ENCODE results near the gene PHLDB2. TPM values are rescaled to one million over a fixed set of nuclear protein-coding genes. Genes with fewer than 3 reads are reported as not detected.

PHLDB2 gene
- total RNA-seq, 6 donors from 2014 or later = 22.4 to 67.1 (median 42.7) TPM

- Histone ChIP-seq H3K27ac (no peak overlapping the region), H3K27me3 (no peaks in the 10 kb centered on the region), H3K9me3 (no peaks in the 10 kb centered on the region), H3K4me1 (no peaks in the 10 kb centered on the region), H3K36me3 (peaks cover 0 to 48% (median 0%) of the 10 kb centered on the region in 4 donors), H3K4me3 (no peak overlapping the region)
- ATAC-seq (ENCODE audit: low FRiP score in 2 of 2) (no peak), DNase-seq (no peak)
- TF ChIP-seq POLR2AphosphoS5 (IDR thresholded peaks at IDR 0.05) (no peak), CTCF (IDR thresholded peaks at IDR 0.05) (no peak), POLR2A (IDR thresholded peaks at IDR 0.05) (no peak), EP300 (IDR thresholded peaks at IDR 0.05) (no peak)
- 97 to 100% methylated on average over 4 of the region's 4 CpGs for WGBS, 2 donors
Observed at GRCh38 chr3:111944372-111944771, 85.3 kb downstream of the PHLDB2 start.

GRCh38 chr3:111947231-111947630 lies 88.2 kb downstream of the PHLDB2 start:
- Histone ChIP-seq H3K27me3 (no peaks in the 10 kb centered on the region), H3K9me3 (no peaks in the 10 kb centered on the region), H3K4me3 (no peak overlapping the region), H3K4me1 (no peaks in the 10 kb centered on the region), H3K27ac (no peak overlapping the region), H3K36me3 (peaks cover 0 to 25% (median 0%) of the 10 kb centered on the region in 4 donors)
- DNase-seq = no peak
- no peak for ATAC-seq (ENCODE audit: low FRiP score in 2 of 2)
- TF ChIP-seq CTCF (IDR thresholded peaks at IDR 0.05) (no peak), POLR2A (IDR thresholded peaks at IDR 0.05) (no peak), POLR2AphosphoS5 (IDR thresholded peaks at IDR 0.05) (no peak), EP300 (IDR thresholded peaks at IDR 0.05) (no peak)
- WGBS, 2 donors = 52 to 70% methylated on average over 1 of the region's 1 CpG

GRCh38 chr3:111948786-111949185 lies 89.7 kb downstream of the PHLDB2 start:
- H3K27ac ChIP-seq = no peak overlapping the region
- no peaks in the 10 kb centered on the region for H3K9me3 ChIP-seq
- DNase-seq (no peak), ATAC-seq (ENCODE audit: low FRiP score in 2 of 2) (no peak)
- 89 to 90% methylated on average over 9 of the region's 9 CpGs for WGBS, 2 donors
- TF ChIP-seq POLR2AphosphoS5 (IDR thresholded peaks at IDR 0.05) (no peak), POLR2A (IDR thresholded peaks at IDR 0.05) (no peak), EP300 (IDR thresholded peaks at IDR 0.05) (no peak)
- peaks cover 0 to 21% (median 0%) of the 10 kb centered on the region in 4 donors for H3K36me3 ChIP-seq
- no peaks in the 10 kb centered on the region for H3K27me3 ChIP-seq
- no peak overlapping the region for H3K4me3 ChIP-seq
- no peaks in the 10 kb centered on the region for H3K4me1 ChIP-seq

- WGBS, 2 donors = 79 to 82% methylated on average over 3 of the region's 3 CpGs
- Histone ChIP-seq H3K9me3 (no peaks in the 10 kb centered on the region), H3K27me3 (no peaks in the 10 kb centered on the region), H3K4me1 (no peaks in the 10 kb centered on the region), H3K36me3 (peaks cover 0 to 20% (median 0%) of the 10 kb centered on the region in 4 donors), H3K4me3 (no peak overlapping the region), H3K27ac (no peak overlapping the region)
- TF ChIP-seq POLR2A (IDR thresholded peaks at IDR 0.05) (no peak), CTCF (IDR thresholded peaks at IDR 0.05) (no peak), EP300 (IDR thresholded peaks at IDR 0.05) (no peak), POLR2AphosphoS5 (IDR thresholded peaks at IDR 0.05) (no peak)
- DNase-seq (no peak), ATAC-seq (ENCODE audit: low FRiP score in 2 of 2) (no peak)
Observed at GRCh38 chr3:111949712-111950111, 90.6 kb downstream of the PHLDB2 start.

- DNase-seq = no peak
- TF ChIP-seq POLR2A (IDR thresholded peaks at IDR 0.05) = no peak
- no peak for TF ChIP-seq CTCF (IDR thresholded peaks at IDR 0.05)
- Histone ChIP-seq H3K4me1 (no peaks in the 10 kb centered on the region), H3K27me3 (no peaks in the 10 kb centered on the region), H3K4me3 (no peak overlapping the region), H3K9me3 (no peaks in the 10 kb centered on the region), H3K36me3 (peaks cover 0 to 17% (median 0%) of the 10 kb centered on the region in 4 donors), H3K27ac (no peak overlapping the region)
- ATAC-seq (ENCODE audit: low FRiP score in 2 of 2) = no peak
- 97% methylated on average over 2 of the region's 2 CpGs for WGBS, 2 donors
Observed at GRCh38 chr3:111951032-111951431, 92.0 kb downstream of the PHLDB2 start.

Data from upper lobe of left lung (tissue), 6 donors.